Mesenteric fat pad (tissue), 1 donor: ENCODE measurements around the gene MYL6B. TPM values are rescaled to one million over a fixed set of nuclear protein-coding genes. Genes with fewer than 3 reads are reported as not detected.
A peak's percentile ranks its signal among the peaks of the same experiment; 100 is the strongest.
"Not testable (repeated sequence)": the region's sequence is repeated elsewhere in the genome, so short reads cannot be mapped to it uniquely, and the experiment has no call there.

ENCODE experiments used
- DNase-seq: peaks from one replicate; pipeline ENCODE4 v3.0.0-alpha.2; 2020; ENCODE audit warnings: low spot score
- long read RNA-seq: library from polyadenylated mRNA; unstranded; transcript quantifications from one replicate; pipeline ENCODE4 v2.0.0, GENCODE V29; 2020
- total RNA-seq: library from RNA; stranded (reverse); fragmentation: NEBNext Ultra II Directional; extraction: Animal tissue kit (Norgen Biotek cat#: 25700); gene quantifications from one replicate; pipeline ENCODE4 v1.2.1, GENCODE V29; 2021
- donor health status: DM: yes; HTN: yes; CAD: no.

The MYL6B gene
- 41.3 TPM for total RNA-seq
- long read RNA-seq, partial matches to known transcripts = 3 of 11 reads
- long read RNA-seq, other reads (novel, unspliced or antisense) = 7 of 11 reads

GRCh38 chr12:56152132-56152755, at the start of gene MYL6B:
Gene MYL6B (plus strand): TSS chr12:56152587. CDS start chr12:56153919, 1,332 bp downstream.
- DNase-seq = peak; percentile 98

GRCh38 chr12:56102683-56103065, 49.7 kb upstream of the MYL6B start:
- DNase-seq = no peak

GRCh38 chr12:56103066-56103711, 49.2 kb upstream of the MYL6B start:
- DNase-seq = no peak

- no peak for DNase-seq
Observed at GRCh38 chr12:56103823-56104108, 48.6 kb upstream of the MYL6B start.

GRCh38 chr12:56104109-56104814, 48.1 kb upstream of the MYL6B start, which contains the start of gene PA2G4:
Gene PA2G4 (plus strand): TSS chr12:56104559. CDS start chr12:56104738, 179 bp downstream.
- DNase-seq = peak; percentile 99

GRCh38 chr12:56104815-56105608, 47.4 kb upstream of the MYL6B start:
- no peak for DNase-seq

GRCh38 chr12:56105609-56105902, 46.8 kb upstream of the MYL6B start:
- DNase-seq = no peak

GRCh38 chr12:56107242-56107641, 45.1 kb upstream of the MYL6B start:
- no peak for DNase-seq

- no peak for DNase-seq
Observed at GRCh38 chr12:56110571-56110970, 41.8 kb upstream of the MYL6B start.

- DNase-seq = no peak
Observed at GRCh38 chr12:56114084-56114483, 38.3 kb upstream of the MYL6B start.

GRCh38 chr12:56115329-56115728, 37.1 kb upstream of the MYL6B start:
- no peak for DNase-seq

GRCh38 chr12:56116267-56117081, 35.9 kb upstream of the MYL6B start, which contains the start of gene RPL41:
Gene RPL41 (plus strand): TSS chr12:56116633.
- DNase-seq = peak; percentile 96

GRCh38 chr12:56117082-56117706, 35.2 kb upstream of the MYL6B start:
- DNase-seq = not testable (repeated sequence)

- DNase-seq = peak; percentile 98
Observed at GRCh38 chr12:56117778-56118687, 34.4 kb upstream of the MYL6B start, which contains the start of gene ZC3H10. Gene ZC3H10 (plus strand): TSS chr12:56118266. CDS start chr12:56120563, 2,297 bp downstream.

GRCh38 chr12:56118688-56119357, 33.6 kb upstream of the MYL6B start:
- DNase-seq = no peak

- no peak for DNase-seq
Observed at GRCh38 chr12:56119361-56119796, 33.0 kb upstream of the MYL6B start.

GRCh38 chr12:56120158-56120846, 32.1 kb upstream of the MYL6B start:
- DNase-seq = no peak
